H9 (cell line): ENCODE results near the gene SLIT2. TPM values are rescaled to one million over a fixed set of nuclear protein-coding genes. Genes with fewer than 3 reads are reported as not detected.

Experiments used
- DNase-seq: peaks from one replicate; pipeline ENCODE4 v3.0.0-alpha.2; 2017
- H2AFZ ChIP-seq: one replicate; pipeline ENCODE4 v1.6.1; 2013; ENCODE audit warnings: mild to moderate bottlenecking, low read length, control low read depth, moderate library complexity
- H2AK5ac ChIP-seq: 2 replicates; pipeline ENCODE4 v1.6.1; 2013; ENCODE audit warnings: low read length, control low read depth, mixed read lengths; ENCODE audit not compliant: insufficient read length
- H2BK120ac ChIP-seq: one replicate; pipeline ENCODE4 v1.6.1; 2013; ENCODE audit warnings: low read depth, mild to moderate bottlenecking, low read length, control low read depth, inconsistent platforms; ENCODE audit not compliant: poor library complexity, severe bottlenecking
- H2BK12ac ChIP-seq: 2 replicates; pipeline ENCODE4 v1.6.1; 2013; ENCODE audit warnings: low read length, control low read depth, mixed read lengths, low read depth; ENCODE audit not compliant: insufficient read length
- H2BK15ac ChIP-seq: 2 replicates; pipeline ENCODE4 v1.6.1; 2013; ENCODE audit warnings: low read depth, low read length, control low read depth
- H2BK20ac ChIP-seq: one replicate; pipeline ENCODE4 v1.6.1; 2013; ENCODE audit warnings: low read depth, mild to moderate bottlenecking, low read length, control low read depth, inconsistent platforms; ENCODE audit not compliant: poor library complexity, severe bottlenecking
- H2BK5ac ChIP-seq: 2 replicates; pipeline ENCODE4 v1.6.1; 2013; ENCODE audit warnings: low read length, control low read depth, mixed read lengths; ENCODE audit not compliant: insufficient read length
- H3K14ac ChIP-seq: 2 replicates; pipeline ENCODE4 v1.6.1; 2013; ENCODE audit warnings: low read length, control low read depth; ENCODE audit not compliant: insufficient read depth
- H3K18ac ChIP-seq: 2 replicates; pipeline ENCODE4 v1.6.1; 2013; ENCODE audit warnings: low read depth, mild to moderate bottlenecking, mixed read lengths, low read length, control low read depth; ENCODE audit not compliant: insufficient read length
- H3K23ac ChIP-seq: 2 replicates; pipeline ENCODE4 v1.6.1; 2013; ENCODE audit warnings: low read length, control low read depth, mixed read lengths, low read depth; ENCODE audit not compliant: insufficient read length
- H3K23me2 ChIP-seq: 2 replicates; pipeline ENCODE4 v1.6.1; 2013; ENCODE audit warnings: low read depth, mild to moderate bottlenecking, mixed read lengths, low read length, control low read depth; ENCODE audit not compliant: insufficient read length, poor library complexity, severe bottlenecking
- H3K27ac ChIP-seq: 2 replicates; pipeline ENCODE4 v1.5.1; 2013; ENCODE audit warnings: low read length, control low read depth, mixed read lengths, low read depth; ENCODE audit not compliant: insufficient read length
- H3K27me3 ChIP-seq: 2 replicates; pipeline ENCODE4 v1.6.1; 2013; ENCODE audit warnings: low read length, control low read depth, inconsistent platforms; ENCODE audit not compliant: insufficient read depth
- H3K4ac ChIP-seq: 2 replicates; pipeline ENCODE4 v1.6.1; 2013; ENCODE audit warnings: low read depth, mild to moderate bottlenecking, control low read depth, inconsistent platforms, low read length, moderate library complexity
- H3K4me1 ChIP-seq: 2 replicates; pipeline ENCODE4 v1.6.1; 2013; ENCODE audit warnings: low read length, control low read depth, inconsistent platforms; ENCODE audit not compliant: insufficient read depth
- H3K4me2 ChIP-seq: 2 replicates; pipeline ENCODE4 v1.6.1; 2013; ENCODE audit warnings: low read length, control low read depth, mixed read lengths; ENCODE audit not compliant: insufficient read length, insufficient read depth
- H3K56ac ChIP-seq: 2 replicates; pipeline ENCODE4 v1.6.1; 2013; ENCODE audit warnings: low read depth, mild to moderate bottlenecking, mixed read lengths, low read length, control low read depth; ENCODE audit not compliant: insufficient read length
- H3K79me1 ChIP-seq: 2 replicates; pipeline ENCODE4 v1.6.1; 2013; ENCODE audit warnings: low read depth, mild to moderate bottlenecking, moderate library complexity, low read length, control low read depth, inconsistent platforms; ENCODE audit not compliant: insufficient read depth, poor library complexity, severe bottlenecking
- H3K79me2 ChIP-seq: 2 replicates; pipeline ENCODE4 v1.6.1; 2013; ENCODE audit warnings: low read length, control low read depth, inconsistent platforms; ENCODE audit not compliant: insufficient read depth
- H3K9ac ChIP-seq: 2 replicates; pipeline ENCODE4 v1.6.1; 2013; ENCODE audit warnings: low read length, control low read depth, mixed read lengths; ENCODE audit not compliant: insufficient read length; ENCODE audit errors: extremely low read depth
- H3K9me3 ChIP-seq: one replicate; pipeline ENCODE4 v1.6.1; 2013; ENCODE audit warnings: low read depth, low read length, inconsistent platforms; ENCODE audit not compliant: control insufficient read depth
- H3T11ph ChIP-seq: one replicate; pipeline ENCODE4 v1.6.1; 2013; ENCODE audit warnings: mild to moderate bottlenecking, low read length, control low read depth, inconsistent platforms
- H4K20me1 ChIP-seq: one replicate; pipeline ENCODE4 v1.6.1; 2013; ENCODE audit not compliant: control insufficient read depth, insufficient read length, insufficient read depth
- H4K5ac ChIP-seq: 2 replicates; pipeline ENCODE4 v1.6.1; 2013; ENCODE audit warnings: low read depth, mild to moderate bottlenecking, mixed read lengths, low read length, control low read depth; ENCODE audit not compliant: insufficient read length
- H4K8ac ChIP-seq: replicated peaks from 2 replicates; pipeline ENCODE4 v1.6.1; 2013; ENCODE audit warnings: low read length, control low read depth, mixed read lengths, low read depth; ENCODE audit not compliant: insufficient read length
- H4K91ac ChIP-seq: 2 replicates; pipeline ENCODE4 v1.6.1; 2013; ENCODE audit warnings: low read depth, mild to moderate bottlenecking, moderate library complexity, mixed read lengths, low read length, control low read depth; ENCODE audit not compliant: insufficient read length
- H3K27ac Mint-ChIP-seq, 3 experiments: 2 replicates in 2 of 3; 3 replicates in 1 of 3; pipeline ENCODE4 v1.8.0; 2020 to 2021; ENCODE audit warnings: mixed read lengths in 3 of 3, mild to moderate bottlenecking in 1 of 3, moderate library complexity in 1 of 3
- H3K27me3 Mint-ChIP-seq: 2 replicates; pipeline ENCODE4 v1.8.0; 2021; ENCODE audit warnings: low read depth, mild to moderate bottlenecking, moderate library complexity, mixed read lengths
- H3K36me3 Mint-ChIP-seq, 3 experiments: 2 replicates in 2 of 3; 3 replicates in 1 of 3; pipeline ENCODE4 v1.8.0; 2020 to 2021; ENCODE audit warnings: low read depth in 3 of 3, mixed read lengths in 3 of 3; ENCODE audit not compliant: insufficient read depth in 1 of 3
- H3K4me1 Mint-ChIP-seq, 2 experiments: 2 replicates each; pipeline ENCODE4 v1.8.0; 2020; ENCODE audit warnings: mixed read lengths in 2 of 2
- H3K4me3 Mint-ChIP-seq, 2 experiments: 2 replicates in 1 of 2; 3 replicates in 1 of 2; pipeline ENCODE4 v1.8.0; 2020 to 2021; ENCODE audit warnings: mild to moderate bottlenecking in 2 of 2, mixed read lengths in 2 of 2, moderate library complexity in 1 of 2
- H3K9me3 Mint-ChIP-seq, 2 experiments: 2 replicates in 1 of 2; 3 replicates in 1 of 2; pipeline ENCODE4 v1.8.0; 2020; ENCODE audit warnings: mild to moderate bottlenecking in 2 of 2, mixed read lengths in 2 of 2, moderate library complexity in 1 of 2
- WGBS: extraction: QIAGEN DNeasy Blood & Tissue Kit; methylation state at CpG from one replicate; pipeline ENCODE4 v1.1.7; 2013; ENCODE audit warnings: missing lambda C conversion rate, low lambda C conversion rate, mixed read lengths; ENCODE audit not compliant: insufficient read length; ENCODE audit errors: extremely low coverage; 5-methylcytosine and 5-hydroxymethylcytosine counted together
- total RNA-seq: library from RNA; stranded (reverse); gene quantifications from 2 replicates; pipeline ENCODE4 v1.2.1, GENCODE V29; 2021
- TF ChIP-seq, protein P1 (sequence below): fragments of 200-600 bp; sonication (generic); conservative IDR thresholded peaks from 3 replicates; pipeline ENCODE4 v1.8.0; 2021; ENCODE audit warnings: antibody characterized with exemption, mild to moderate bottlenecking

SLIT2 gene
- total RNA-seq, 1 experiment from 2014 or later: 1.3 TPM

DNA sequence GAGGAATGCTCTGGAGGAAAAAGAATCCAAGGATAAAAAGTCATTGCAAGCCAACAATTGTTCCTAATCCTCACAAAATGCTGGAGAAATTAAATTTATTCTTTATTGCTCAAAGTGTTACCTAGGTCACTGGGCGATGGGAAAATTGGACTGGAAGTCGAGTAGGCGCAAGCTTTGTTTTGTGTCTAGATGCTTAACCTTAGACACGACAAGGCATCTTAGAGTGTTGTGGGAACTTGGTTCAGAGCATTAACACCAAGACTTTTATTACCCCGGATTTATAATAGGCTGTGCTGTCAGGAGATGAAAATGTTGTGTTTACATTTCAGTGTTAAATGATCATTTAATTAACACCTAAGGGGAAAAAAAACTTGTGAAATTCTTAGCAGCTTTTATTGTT is 25.1 kb downstream of the SLIT2 start:
- H3K27ac ChIP-seq: no peak overlapping the region
- H3K18ac ChIP-seq: no peak overlapping the region
- no peaks in the 10 kb centered on the region for H4K20me1 ChIP-seq
- H3K79me2 ChIP-seq: no peaks in the 10 kb centered on the region
- Mint-ChIP-seq H3K4me1 (peaks cover 18 to 25% of the 10 kb centered on the region in 2 experiments), H3K9me3 (no peaks in the 10 kb centered on the region), H3K27me3 (no peaks in the 10 kb centered on the region), H3K27ac (0 out of 7 replicates have a peak overlapping the region, but pooled peaks of 1 of the 3 experiments have one; percentile 57), H3K4me3 (no peak overlapping the region), H3K36me3 (no peaks in the 10 kb centered on the region; a peak in 1 of 7 replicates)
- no peak overlapping the region for H4K91ac ChIP-seq
- no peak overlapping the region for H3K23ac ChIP-seq
- no peak overlapping the region for H4K8ac ChIP-seq
- no peak overlapping the region for H3K56ac ChIP-seq
- H3K9me3 ChIP-seq: no peaks in the 10 kb centered on the region
- no peaks in the 10 kb centered on the region for H3K79me1 ChIP-seq
- H3K9ac ChIP-seq: no peak overlapping the region
- no peak overlapping the region for H3K4ac ChIP-seq
- H2BK120ac ChIP-seq: no peak overlapping the region
- H2BK5ac ChIP-seq: no peak overlapping the region
- no peak overlapping the region for H2BK12ac ChIP-seq
- TF ChIP-seq, protein P1, sequence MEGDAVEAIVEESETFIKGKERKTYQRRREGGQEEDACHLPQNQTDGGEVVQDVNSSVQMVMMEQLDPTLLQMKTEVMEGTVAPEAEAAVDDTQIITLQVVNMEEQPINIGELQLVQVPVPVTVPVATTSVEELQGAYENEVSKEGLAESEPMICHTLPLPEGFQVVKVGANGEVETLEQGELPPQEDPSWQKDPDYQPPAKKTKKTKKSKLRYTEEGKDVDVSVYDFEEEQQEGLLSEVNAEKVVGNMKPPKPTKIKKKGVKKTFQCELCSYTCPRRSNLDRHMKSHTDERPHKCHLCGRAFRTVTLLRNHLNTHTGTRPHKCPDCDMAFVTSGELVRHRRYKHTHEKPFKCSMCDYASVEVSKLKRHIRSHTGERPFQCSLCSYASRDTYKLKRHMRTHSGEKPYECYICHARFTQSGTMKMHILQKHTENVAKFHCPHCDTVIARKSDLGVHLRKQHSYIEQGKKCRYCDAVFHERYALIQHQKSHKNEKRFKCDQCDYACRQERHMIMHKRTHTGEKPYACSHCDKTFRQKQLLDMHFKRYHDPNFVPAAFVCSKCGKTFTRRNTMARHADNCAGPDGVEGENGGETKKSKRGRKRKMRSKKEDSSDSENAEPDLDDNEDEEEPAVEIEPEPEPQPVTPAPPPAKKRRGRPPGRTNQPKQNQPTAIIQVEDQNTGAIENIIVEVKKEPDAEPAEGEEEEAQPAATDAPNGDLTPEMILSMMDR: no peak
- no CpG with 5 or more reads among the region's 5 CpGs for WGBS
- H3K4me1 ChIP-seq: no peaks in the 10 kb centered on the region
- no peak overlapping the region for H4K5ac ChIP-seq
- no peak for DNase-seq
- H2AK5ac ChIP-seq: no peak overlapping the region
- H2BK20ac ChIP-seq: no peak overlapping the region
- H3K4me2 ChIP-seq: no peak overlapping the region
- no peak overlapping the region for H2AFZ ChIP-seq
- no peak overlapping the region for H3T11ph ChIP-seq
- no peaks in the 10 kb centered on the region for H3K23me2 ChIP-seq
- no peaks in the 10 kb centered on the region for H3K27me3 ChIP-seq
- no peak overlapping the region for H3K14ac ChIP-seq
- H2BK15ac ChIP-seq: no peak overlapping the region
